H1 (cell line): ENCODE data around the gene FMN2.

Experiments used
- BRCA1 ChIP-seq: IDR thresholded peaks from 2 replicates; pipeline ENCODE4 v1.6.1; 2012; ENCODE audit warnings: low read depth, low read length, improper control_type of control experiment
- EZH2 ChIP-seq: fragments of 200-600 bp; sonication (generic); IDR thresholded peaks from 2 replicates; pipeline ENCODE4 v1.7.1; 2012; ENCODE audit warnings: low read depth, mild to moderate bottlenecking, moderate library complexity, low read length, inconsistent platforms; ENCODE audit not compliant: severe bottlenecking
- MAX ChIP-seq: IDR thresholded peaks from 2 replicates; pipeline ENCODE4 v1.6.1; 2012; ENCODE audit warnings: inconsistent platforms
- POLR2A ChIP-seq, 2 experiments: IDR thresholded peaks; 1 replicate in 1 of 2; 2 replicates in 1 of 2; pipeline ENCODE4 v1.6.1; 2011; ENCODE audit warnings: low read depth in 2 of 2, low read length in 2 of 2, mild to moderate bottlenecking in 2 of 2; ENCODE audit errors: control extremely low read depth in 1 of 2
- POLR2AphosphoS5 ChIP-seq: IDR thresholded peaks from 2 replicates; pipeline ENCODE4 v1.6.1; 2011; ENCODE audit warnings: low read depth, low read length
- RAD21 ChIP-seq, 2 experiments: IDR thresholded peaks in 1 of 2; conservative IDR thresholded peaks in 1 of 2; 2 replicates each; pipeline ENCODE4 v1.6.1; 2011; ENCODE audit warnings: low read depth in 2 of 2, low read length in 2 of 2, improper control_type of control experiment in 1 of 2, inconsistent platforms in 1 of 2, mild to moderate bottlenecking in 1 of 2, moderate library complexity in 1 of 2
- RFX5 ChIP-seq: IDR thresholded peaks from 2 replicates; pipeline ENCODE4 v1.6.1; 2011; ENCODE audit warnings: low read depth, low read length, improper control_type of control experiment, borderline replicate concordance
- SP4 ChIP-seq: IDR thresholded peaks from 2 replicates; pipeline ENCODE4 v1.6.1; 2012; ENCODE audit warnings: low read length, inconsistent platforms
- TAF1 ChIP-seq: IDR thresholded peaks from 2 replicates; pipeline ENCODE4 v1.6.1; 2011; ENCODE audit warnings: mild to moderate bottlenecking, low read depth, low read length
- TCF12 ChIP-seq: IDR thresholded peaks from 2 replicates; pipeline ENCODE4 v1.6.1; 2011; ENCODE audit warnings: low read depth, mild to moderate bottlenecking, low read length
- TF ChIP-seq, protein P1 (sequence below), 3 experiments: IDR thresholded peaks; 1 replicate in 2 of 3; 2 replicates in 1 of 3; pipeline versions ENCODE4 v1.5.1 to v1.6.1; 2011; ENCODE audit warnings: low read length in 3 of 3, mild to moderate bottlenecking in 3 of 3, inconsistent platforms in 2 of 3, low read depth in 1 of 3, moderate library complexity in 1 of 3; ENCODE audit not compliant: insufficient read depth in 1 of 3; ENCODE audit errors: control extremely low read depth in 1 of 3

GRCh38 chr1:240515505-240515904 lies 423.8 kb downstream of the FMN2 start:
- TF ChIP-seq POLR2A (IDR thresholded peaks at IDR 0.05; ENCODE audit: control extremely low read depth in 1 of 2, low read depth in 2 of 2, low read length in 2 of 2) (no peak), SP4 (no peak), POLR2AphosphoS5 (no peak), TCF12 (no peak), RFX5 (no peak), EZH2 (no peak), MAX (no peak), TAF1 (no peak), RAD21 (IDR thresholded peaks at IDR 0.05 in 1 of 2, conservative IDR thresholded peaks at IDR 0.05 in 1 of 2; ENCODE audit: low read depth in 2 of 2, low read length in 2 of 2) (no peak), BRCA1 (no peak)
- TF ChIP-seq, protein P1, sequence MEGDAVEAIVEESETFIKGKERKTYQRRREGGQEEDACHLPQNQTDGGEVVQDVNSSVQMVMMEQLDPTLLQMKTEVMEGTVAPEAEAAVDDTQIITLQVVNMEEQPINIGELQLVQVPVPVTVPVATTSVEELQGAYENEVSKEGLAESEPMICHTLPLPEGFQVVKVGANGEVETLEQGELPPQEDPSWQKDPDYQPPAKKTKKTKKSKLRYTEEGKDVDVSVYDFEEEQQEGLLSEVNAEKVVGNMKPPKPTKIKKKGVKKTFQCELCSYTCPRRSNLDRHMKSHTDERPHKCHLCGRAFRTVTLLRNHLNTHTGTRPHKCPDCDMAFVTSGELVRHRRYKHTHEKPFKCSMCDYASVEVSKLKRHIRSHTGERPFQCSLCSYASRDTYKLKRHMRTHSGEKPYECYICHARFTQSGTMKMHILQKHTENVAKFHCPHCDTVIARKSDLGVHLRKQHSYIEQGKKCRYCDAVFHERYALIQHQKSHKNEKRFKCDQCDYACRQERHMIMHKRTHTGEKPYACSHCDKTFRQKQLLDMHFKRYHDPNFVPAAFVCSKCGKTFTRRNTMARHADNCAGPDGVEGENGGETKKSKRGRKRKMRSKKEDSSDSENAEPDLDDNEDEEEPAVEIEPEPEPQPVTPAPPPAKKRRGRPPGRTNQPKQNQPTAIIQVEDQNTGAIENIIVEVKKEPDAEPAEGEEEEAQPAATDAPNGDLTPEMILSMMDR (IDR thresholded peaks at IDR 0.05; ENCODE audit: control extremely low read depth in 1 of 3, insufficient read depth in 1 of 3, low read depth in 1 of 3, low read length in 3 of 3) = no peak
